HG02885 (cell line): ENCODE results near the gene EP400.
"Not testable (repeated sequence)": the region's sequence is repeated elsewhere in the genome, so short reads cannot be mapped to it uniquely, and the experiment has no call there.

Source experiments
- ATAC-seq: cut with Tn5 transposase; IDR thresholded peaks from one replicate; pipeline ENCODE4 v1.9.1; 2021; ENCODE audit warnings: mild to moderate bottlenecking; ENCODE audit not compliant: unreplicated experiment, poor library complexity

The EP400 gene

GRCh38 chr12:132077322-132078100 lies 127.8 kb downstream of the EP400 start:
- no peak for ATAC-seq

- ATAC-seq: no peak
Measured at GRCh38 chr12:132078190-132078589, 128.4 kb downstream of the EP400 start.

- no peak for ATAC-seq
Measured at GRCh38 chr12:132079200-132079599, 129.5 kb downstream of the EP400 start.

- ATAC-seq: no peak
Measured at GRCh38 chr12:132079695-132080094, 130.0 kb downstream of the EP400 start.

- not testable (repeated sequence) for ATAC-seq
Measured at GRCh38 chr12:132080515-132080914, 130.8 kb downstream of the EP400 start.

GRCh38 chr12:132081423-132081822 lies 131.7 kb downstream of the EP400 start:
- no peak for ATAC-seq

- ATAC-seq: no peak
Measured at GRCh38 chr12:132083614-132083940, 133.8 kb downstream of the EP400 start.

GRCh38 chr12:132083941-132084620 lies 134.3 kb downstream of the EP400 start:
- peak; percentile 95 for ATAC-seq

- no peak for ATAC-seq
Measured at GRCh38 chr12:132084621-132085290, 135.0 kb downstream of the EP400 start.

- ATAC-seq: no peak
Measured at GRCh38 chr12:132085291-132085635, 135.5 kb downstream of the EP400 start.

GRCh38 chr12:132089407-132089910 lies 139.7 kb downstream of the EP400 start:
- ATAC-seq: no peak

GRCh38 chr12:132094269-132094891 lies 144.6 kb downstream of the EP400 start:
- ATAC-seq: no peak

- no peak for ATAC-seq
Measured at GRCh38 chr12:132095520-132096409, 146.0 kb downstream of the EP400 start.

- ATAC-seq: no peak
Measured at GRCh38 chr12:132099739-132100138, 150.0 kb downstream of the EP400 start.

GRCh38 chr12:132100306-132101065 lies 150.7 kb downstream of the EP400 start:
- ATAC-seq: no peak

- no peak for ATAC-seq
Measured at GRCh38 chr12:132102297-132102696, 152.6 kb downstream of the EP400 start.

- ATAC-seq: not testable (repeated sequence)
Measured at GRCh38 chr12:132103072-132103471, 153.3 kb downstream of the EP400 start.

GRCh38 chr12:132103542-132104308 lies 154.0 kb downstream of the EP400 start:
- no peak for ATAC-seq
